ENCODE measurements around the gene NFATC4. TPM values are rescaled to one million over a fixed set of nuclear protein-coding genes. Genes with fewer than 3 reads are reported as not detected.

NFATC4 gene
- total and polyA plus RNA-seq, 9 donors: 25.9 to 288 (median 157) TPM

DNA sequence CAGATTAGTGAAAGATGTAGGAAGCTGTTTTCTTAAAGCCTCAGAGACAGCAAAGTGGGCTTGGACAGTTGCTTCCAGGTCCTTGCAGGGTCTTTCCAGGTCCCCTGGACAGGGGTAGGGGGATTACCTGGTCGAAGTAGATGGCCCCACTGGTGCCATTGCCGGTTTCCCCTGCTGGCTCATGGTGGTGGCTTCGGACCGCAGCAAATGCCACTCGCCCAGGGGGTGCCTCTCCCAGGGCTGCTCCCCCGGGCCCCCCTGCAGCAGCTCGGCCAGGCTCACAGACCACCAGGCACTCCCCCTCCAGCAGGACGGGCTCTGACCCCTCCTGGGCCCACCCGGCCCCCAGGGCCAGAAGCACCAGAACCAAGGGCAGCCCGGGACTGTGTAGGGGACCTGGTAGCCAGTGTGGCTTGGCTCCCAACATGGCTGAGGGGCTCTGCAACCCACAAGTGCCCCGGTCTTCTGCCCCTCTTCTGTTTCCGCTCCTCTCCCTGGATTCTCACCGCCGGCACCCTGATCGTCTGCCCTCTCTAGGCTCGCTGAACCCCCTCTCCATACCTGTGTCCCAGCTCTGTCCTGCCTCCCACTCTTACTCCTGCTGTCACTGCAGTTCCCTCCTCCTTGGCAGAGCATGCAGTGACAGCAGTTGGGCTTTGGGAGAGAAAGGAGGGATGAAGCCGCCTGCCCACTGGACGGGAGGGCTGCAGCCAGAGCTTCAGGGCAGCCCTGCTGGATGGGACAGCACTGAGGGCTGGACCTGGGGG is 60.8 kb downstream of the NFATC4 start:
- Histone ChIP-seq H3K27ac (peak overlapping the region; percentile 92 to 99), H3K4me3 (peak overlapping the region; percentile 71), H3K27me3 (no peaks in the 10 kb centered on the region), H3K4me1 (ENCODE audit: insufficient read depth) (peaks cover 15% of the 10 kb centered on the region), H3K36me3 (no peaks in the 10 kb centered on the region), H3K9me3 (no peaks in the 10 kb centered on the region)
- peak; percentile 28 to 55 (median 48) for DNase-seq
- TF ChIP-seq POLR2A (IDR thresholded peaks at IDR 0.05) (no peak), EP300 (IDR thresholded peaks at IDR 0.05) (no peak)
- TF ChIP-seq, protein P1, sequence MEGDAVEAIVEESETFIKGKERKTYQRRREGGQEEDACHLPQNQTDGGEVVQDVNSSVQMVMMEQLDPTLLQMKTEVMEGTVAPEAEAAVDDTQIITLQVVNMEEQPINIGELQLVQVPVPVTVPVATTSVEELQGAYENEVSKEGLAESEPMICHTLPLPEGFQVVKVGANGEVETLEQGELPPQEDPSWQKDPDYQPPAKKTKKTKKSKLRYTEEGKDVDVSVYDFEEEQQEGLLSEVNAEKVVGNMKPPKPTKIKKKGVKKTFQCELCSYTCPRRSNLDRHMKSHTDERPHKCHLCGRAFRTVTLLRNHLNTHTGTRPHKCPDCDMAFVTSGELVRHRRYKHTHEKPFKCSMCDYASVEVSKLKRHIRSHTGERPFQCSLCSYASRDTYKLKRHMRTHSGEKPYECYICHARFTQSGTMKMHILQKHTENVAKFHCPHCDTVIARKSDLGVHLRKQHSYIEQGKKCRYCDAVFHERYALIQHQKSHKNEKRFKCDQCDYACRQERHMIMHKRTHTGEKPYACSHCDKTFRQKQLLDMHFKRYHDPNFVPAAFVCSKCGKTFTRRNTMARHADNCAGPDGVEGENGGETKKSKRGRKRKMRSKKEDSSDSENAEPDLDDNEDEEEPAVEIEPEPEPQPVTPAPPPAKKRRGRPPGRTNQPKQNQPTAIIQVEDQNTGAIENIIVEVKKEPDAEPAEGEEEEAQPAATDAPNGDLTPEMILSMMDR (IDR thresholded peaks at IDR 0.05): no peak
- 86 to 93% (median 89%) methylated on average over 11 to 18 of the region's 18 CpGs for WGBS, 3 donors
- intact Hi-C loops (cut with DNase I): loop anchor here in 1 of 4 donors (1.0 kb wide), 1 partner anchor 61 kb away; the partner anchor contains the start of gene NFATC4

Small RNAs within 50 kb of the gene (small RNA-seq; reads per million reads assigned to genes)
- not detected for gene RF00026

Other genes starting within 250 kb of the NFATC4 start
Only the 30 nearest of the 31 such genes appear.
- 1 to 10 TPM in 1 of 7 donors, under 1 TPM in 4, not detected in 2; 0.57 to 1.2 (median 0.77) TPM for gene FITM1, start 237.5 kb upstream of the NFATC4 start, total RNA-seq
- under 1 TPM in 1 of 2 donors, not detected in 1; 0.80 TPM for gene FITM1, start 237.5 kb upstream of the NFATC4 start, polyA plus RNA-seq
- gene PSME1, start 232.0 kb upstream of the NFATC4 start, total RNA-seq: 100 to 1,000 TPM in 6 of 7 donors, 10 to 100 TPM in 1; 93.6 to 193 (median 168) TPM
- gene PSME1, start 232.0 kb upstream of the NFATC4 start, polyA plus RNA-seq: 100 to 1,000 TPM; 220 to 261 TPM
- gene EMC9, start 226.6 kb upstream of the NFATC4 start, total RNA-seq: 10 to 100 TPM; 13.0 to 26.3 (median 17.3) TPM
- 10 to 100 TPM in 1 of 2 donors, 1 to 10 TPM in 1; 5.1 to 30.7 TPM for gene EMC9, start 226.6 kb upstream of the NFATC4 start, polyA plus RNA-seq
- gene PSME2, start 221.6 kb upstream of the NFATC4 start, total RNA-seq: 100 to 1,000 TPM in 3 of 7 donors, 10 to 100 TPM in 4; 34.7 to 129 (median 95.6) TPM
- gene PSME2, start 221.6 kb upstream of the NFATC4 start, polyA plus RNA-seq: 100 to 1,000 TPM in 1 of 2 donors, 10 to 100 TPM in 1; 82.5 to 160 TPM
- gene RNF31, start 220.7 kb upstream of the NFATC4 start, total RNA-seq: 10 to 100 TPM; 19.2 to 74.4 (median 61.4) TPM
- gene RNF31, start 220.7 kb upstream of the NFATC4 start, polyA plus RNA-seq: 10 to 100 TPM; 36.1 to 40.0 TPM
- gene IRF9, start 206.9 kb upstream of the NFATC4 start, total RNA-seq: 100 to 1,000 TPM in 1 of 7 donors, 10 to 100 TPM in 6; 31.6 to 151 (median 72.7) TPM
- 100 to 1,000 TPM in 1 of 2 donors, 10 to 100 TPM in 1; 87.4 to 212 TPM for gene IRF9, start 206.9 kb upstream of the NFATC4 start, polyA plus RNA-seq
- gene REC8, start 196.1 kb upstream of the NFATC4 start, total RNA-seq: 10 to 100 TPM in 4 of 7 donors, 1 to 10 TPM in 3; 6.2 to 75.4 (median 13.5) TPM
- gene REC8, start 196.1 kb upstream of the NFATC4 start, polyA plus RNA-seq: 1 to 10 TPM; 4.9 to 5.1 TPM
- gene IPO4, start 179.4 kb upstream of the NFATC4 start, total RNA-seq: 10 to 100 TPM; 12.3 to 50.9 (median 34.0) TPM
- gene IPO4, start 179.4 kb upstream of the NFATC4 start, polyA plus RNA-seq: 10 to 100 TPM in 1 of 2 donors, 1 to 10 TPM in 1; 5.6 to 11.3 TPM
- 10 to 100 TPM; 34.9 to 65.6 (median 44.9) TPM for gene TM9SF1, start 172.7 kb upstream of the NFATC4 start, total RNA-seq
- 10 to 100 TPM; 32.3 to 40.0 TPM for gene TM9SF1, start 172.7 kb upstream of the NFATC4 start, polyA plus RNA-seq
- 1 to 10 TPM in 2 of 7 donors, under 1 TPM in 2, not detected in 3; 0.45 to 1.1 (median 0.90) TPM for gene TSSK4, start 162.5 kb upstream of the NFATC4 start, total RNA-seq
- under 1 TPM in 1 of 2 donors, not detected in 1; 0.06 TPM for gene TSSK4, start 162.5 kb upstream of the NFATC4 start, polyA plus RNA-seq
- gene CHMP4A, start 154.7 kb upstream of the NFATC4 start, total RNA-seq: 10 to 100 TPM; 26.8 to 57.5 (median 41.0) TPM
- 100 to 1,000 TPM in 1 of 2 donors, 10 to 100 TPM in 1; 56.1 to 105 TPM for gene CHMP4A, start 154.7 kb upstream of the NFATC4 start, polyA plus RNA-seq
- 10 to 100 TPM; 15.5 to 27.7 (median 18.1) TPM for gene MDP1, start 152.1 kb upstream of the NFATC4 start, total RNA-seq
- 10 to 100 TPM; 19.4 to 32.6 TPM for gene MDP1, start 152.1 kb upstream of the NFATC4 start, polyA plus RNA-seq
- 100 to 1,000 TPM in 6 of 7 donors, 10 to 100 TPM in 1; 69.7 to 155 (median 124) TPM for gene NEDD8, start 135.8 kb upstream of the NFATC4 start, total RNA-seq
- 100 to 1,000 TPM; 180 to 301 TPM for gene NEDD8, start 135.8 kb upstream of the NFATC4 start, polyA plus RNA-seq
- gene GMPR2, start 135.3 kb upstream of the NFATC4 start, total RNA-seq: 10 to 100 TPM; 46.2 to 64.7 (median 57.7) TPM
- gene GMPR2, start 135.3 kb upstream of the NFATC4 start, polyA plus RNA-seq: 10 to 100 TPM; 66.3 to 85.7 TPM
- gene TINF2, start 125.6 kb upstream of the NFATC4 start, total RNA-seq: 10 to 100 TPM; 45.8 to 87.2 (median 58.5) TPM
- 10 to 100 TPM; 36.5 to 72.0 TPM for gene TINF2, start 125.6 kb upstream of the NFATC4 start, polyA plus RNA-seq
- 100 to 1,000 TPM in 1 of 7 donors, 1 to 10 TPM in 6; 3.1 to 152 (median 8.0) TPM for gene TGM1, start 105.0 kb upstream of the NFATC4 start, total RNA-seq
- 1 to 10 TPM; 1.1 to 1.7 TPM for gene TGM1, start 105.0 kb upstream of the NFATC4 start, polyA plus RNA-seq
- gene RABGGTA, start 96.6 kb upstream of the NFATC4 start, total RNA-seq: 10 to 100 TPM; 19.7 to 48.3 (median 23.2) TPM
- gene RABGGTA, start 96.6 kb upstream of the NFATC4 start, polyA plus RNA-seq: 10 to 100 TPM in 1 of 2 donors, 1 to 10 TPM in 1; 7.9 to 20.1 TPM
- gene DHRS1, start 68.4 kb upstream of the NFATC4 start, total RNA-seq: 10 to 100 TPM; 16.0 to 35.6 (median 21.4) TPM
- gene DHRS1, start 68.4 kb upstream of the NFATC4 start, polyA plus RNA-seq: 10 to 100 TPM; 12.8 to 17.9 TPM
- 10 to 100 TPM; 12.0 to 28.6 (median 22.5) TPM for gene NOP9, start 68.3 kb upstream of the NFATC4 start, total RNA-seq
- 10 to 100 TPM in 1 of 2 donors, 1 to 10 TPM in 1; 9.2 to 22.1 TPM for gene NOP9, start 68.3 kb upstream of the NFATC4 start, polyA plus RNA-seq
- gene CIDEB, start 60.2 kb upstream of the NFATC4 start, total RNA-seq: 10 to 100 TPM; 13.8 to 38.4 (median 22.6) TPM
- gene CIDEB, start 60.2 kb upstream of the NFATC4 start, polyA plus RNA-seq: 10 to 100 TPM; 17.1 to 29.0 TPM
- 10 to 100 TPM in 1 of 7 donors, 1 to 10 TPM in 6; 4.5 to 10.1 (median 5.5) TPM for gene LTB4R2, start 58.0 kb upstream of the NFATC4 start, total RNA-seq
- gene LTB4R2, start 58.0 kb upstream of the NFATC4 start, polyA plus RNA-seq: 1 to 10 TPM in 1 of 2 donors, under 1 TPM in 1; 0.85 to 1.8 TPM
- gene LTB4R, start 56.7 kb upstream of the NFATC4 start, total RNA-seq: 1 to 10 TPM; 4.4 to 9.4 (median 7.7) TPM
- 1 to 10 TPM; 2.9 to 7.1 TPM for gene LTB4R, start 56.7 kb upstream of the NFATC4 start, polyA plus RNA-seq
- gene ADCY4, start 33.1 kb upstream of the NFATC4 start, total RNA-seq: 10 to 100 TPM in 5 of 7 donors, 1 to 10 TPM in 2; 7.8 to 33.3 (median 11.3) TPM
- 10 to 100 TPM; 15.0 to 19.7 TPM for gene ADCY4, start 33.1 kb upstream of the NFATC4 start, polyA plus RNA-seq
- gene RIPK3, start 28.2 kb upstream of the NFATC4 start, total RNA-seq: 1 to 10 TPM in 5 of 7 donors, under 1 TPM in 2; 0.61 to 3.2 (median 1.1) TPM
- 1 to 10 TPM; 1.5 to 2.8 TPM for gene RIPK3, start 28.2 kb upstream of the NFATC4 start, polyA plus RNA-seq
- 10 to 100 TPM; 22.5 to 76.0 (median 63.6) TPM for gene NYNRIN, start 30.8 kb downstream of the NFATC4 start, total RNA-seq
- 10 to 100 TPM; 22.0 to 26.2 TPM for gene NYNRIN, start 30.8 kb downstream of the NFATC4 start, polyA plus RNA-seq
- gene CBLN3, start 61.5 kb downstream of the NFATC4 start, total RNA-seq: 10 to 100 TPM in 1 of 7 donors, 1 to 10 TPM in 6; 2.0 to 10.5 (median 4.7) TPM
- 1 to 10 TPM; 5.8 to 7.5 TPM for gene CBLN3, start 61.5 kb downstream of the NFATC4 start, polyA plus RNA-seq
- gene KHNYN, start 61.8 kb downstream of the NFATC4 start, total RNA-seq: 10 to 100 TPM; 41.1 to 84.8 (median 67.8) TPM
- 10 to 100 TPM; 35.1 to 44.4 TPM for gene KHNYN, start 61.8 kb downstream of the NFATC4 start, polyA plus RNA-seq
- 10 to 100 TPM; 46.2 to 68.8 (median 62.4) TPM for gene SDR39U1, start 74.6 kb downstream of the NFATC4 start, total RNA-seq
- 10 to 100 TPM; 33.4 to 65.7 TPM for gene SDR39U1, start 74.6 kb downstream of the NFATC4 start, polyA plus RNA-seq
- gene CMA1, start 140.1 kb downstream of the NFATC4 start, total RNA-seq: under 1 TPM in 2 of 7 donors, not detected in 5; 0.27 to 0.69 TPM
- 1 to 10 TPM in 1 of 2 donors, under 1 TPM in 1; 0.30 to 4.6 TPM for gene CMA1, start 140.1 kb downstream of the NFATC4 start, polyA plus RNA-seq
- gene CTSG, start 208.1 kb downstream of the NFATC4 start, total RNA-seq: 1 to 10 TPM in 3 of 7 donors, under 1 TPM in 1, not detected in 3; 0.34 to 1.4 (median 1.2) TPM
- 1 to 10 TPM; 2.0 to 7.5 TPM for gene CTSG, start 208.1 kb downstream of the NFATC4 start, polyA plus RNA-seq